HCT116 (cell line): Measurements from ENCODE around the gene PCARE.

Experiments used
- JUND ChIP-seq: IDR thresholded peaks from 2 replicates; pipeline ENCODE4 v1.6.1; 2012
- POLR2A ChIP-seq: IDR thresholded peaks from 2 replicates; pipeline ENCODE4 v1.7.0; 2011; ENCODE audit warnings: borderline replicate concordance; ENCODE audit not compliant: insufficient read depth, insufficient read length; ENCODE audit errors: extremely low read depth
- TF ChIP-seq, protein P1 (sequence below), 3 experiments: fragments of 200-600 bp in 1 of 3; sonication (generic) in 1 of 3; IDR thresholded peaks in 2 of 3; conservative IDR thresholded peaks in 1 of 3; 2 replicates each; pipeline ENCODE4 v1.5.1; 2012 to 2017; ENCODE audit warnings: low read depth in 2 of 3, low read length in 2 of 3, antibody characterized with exemption in 1 of 3, borderline replicate concordance in 1 of 3, control low read depth in 1 of 3, mild to moderate bottlenecking in 1 of 3, mixed read lengths in 1 of 3, mixed run types in 1 of 3, moderate library complexity in 1 of 3; ENCODE audit not compliant: insufficient read depth in 1 of 3

DNA sequence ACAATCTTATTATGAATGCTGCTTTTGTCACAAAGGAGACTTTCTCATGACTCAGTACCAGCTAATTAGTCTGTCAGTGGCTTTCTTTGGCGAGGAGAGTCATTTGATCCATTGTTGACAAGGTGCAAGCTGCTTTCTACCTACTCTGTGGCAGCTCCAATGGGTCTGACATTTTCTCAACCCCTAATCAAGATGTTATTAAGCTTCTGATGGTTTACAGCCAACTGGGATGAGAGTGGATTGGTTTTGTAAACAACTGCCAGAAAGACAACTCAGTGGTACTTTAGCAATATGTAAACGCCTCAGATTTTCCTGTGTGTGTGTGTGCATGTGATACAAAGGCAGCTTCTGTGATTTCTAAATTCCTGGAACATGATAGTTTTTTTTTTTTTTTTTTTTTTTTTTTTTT lies 32.7 kb upstream of the PCARE start:
- TF ChIP-seq, protein P1, sequence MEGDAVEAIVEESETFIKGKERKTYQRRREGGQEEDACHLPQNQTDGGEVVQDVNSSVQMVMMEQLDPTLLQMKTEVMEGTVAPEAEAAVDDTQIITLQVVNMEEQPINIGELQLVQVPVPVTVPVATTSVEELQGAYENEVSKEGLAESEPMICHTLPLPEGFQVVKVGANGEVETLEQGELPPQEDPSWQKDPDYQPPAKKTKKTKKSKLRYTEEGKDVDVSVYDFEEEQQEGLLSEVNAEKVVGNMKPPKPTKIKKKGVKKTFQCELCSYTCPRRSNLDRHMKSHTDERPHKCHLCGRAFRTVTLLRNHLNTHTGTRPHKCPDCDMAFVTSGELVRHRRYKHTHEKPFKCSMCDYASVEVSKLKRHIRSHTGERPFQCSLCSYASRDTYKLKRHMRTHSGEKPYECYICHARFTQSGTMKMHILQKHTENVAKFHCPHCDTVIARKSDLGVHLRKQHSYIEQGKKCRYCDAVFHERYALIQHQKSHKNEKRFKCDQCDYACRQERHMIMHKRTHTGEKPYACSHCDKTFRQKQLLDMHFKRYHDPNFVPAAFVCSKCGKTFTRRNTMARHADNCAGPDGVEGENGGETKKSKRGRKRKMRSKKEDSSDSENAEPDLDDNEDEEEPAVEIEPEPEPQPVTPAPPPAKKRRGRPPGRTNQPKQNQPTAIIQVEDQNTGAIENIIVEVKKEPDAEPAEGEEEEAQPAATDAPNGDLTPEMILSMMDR (IDR thresholded peaks at IDR 0.05 in 2 of 3, conservative IDR thresholded peaks at IDR 0.05 in 1 of 3; ENCODE audit: borderline replicate concordance in 1 of 3, insufficient read depth in 1 of 3, low read depth in 2 of 3, low read length in 2 of 3): no peak
- TF ChIP-seq JUND: peak; percentile 84
- TF ChIP-seq POLR2A: no peak
